DND-41 (cell line): ENCODE measurements around the gene PARM1.

Experiments used
- ATAC-seq: fragments of 200-7000 bp; cut with Tn5 transposase; 3 replicates; pipeline ENCODE4 v1.9.1; 2021; ENCODE audit warnings: low read depth; ENCODE audit not compliant: insufficient read depth
- DNase-seq: peaks from one replicate; pipeline ENCODE4 v3.0.0-alpha.2; 2020
- H2AFZ ChIP-seq: 2 replicates; pipeline ENCODE4 v1.6.0; 2012; ENCODE audit warnings: low read depth, low read length
- H3K27ac ChIP-seq: 2 replicates; pipeline ENCODE4 v1.5.1; 2012; ENCODE audit warnings: low read length, inconsistent platforms
- H3K27me3 ChIP-seq: fragments of 200-600 bp; sonication (generic); 2 replicates; pipeline ENCODE4 v1.6.0; 2012; ENCODE audit warnings: low read length, mild to moderate bottlenecking, inconsistent platforms; ENCODE audit not compliant: insufficient read depth, poor library complexity
- H3K36me3 ChIP-seq: 2 replicates; pipeline ENCODE4 v1.5.1; 2012; ENCODE audit warnings: low read length, inconsistent platforms; ENCODE audit not compliant: insufficient read depth
- H3K4me1 ChIP-seq: 2 replicates; pipeline ENCODE4 v1.5.1; 2012; ENCODE audit warnings: mild to moderate bottlenecking, low read length; ENCODE audit not compliant: insufficient read depth
- H3K4me2 ChIP-seq: 2 replicates; pipeline ENCODE4 v1.6.0; 2012; ENCODE audit warnings: mild to moderate bottlenecking, moderate library complexity, low read length, inconsistent platforms; ENCODE audit not compliant: insufficient read depth
- H3K4me3 ChIP-seq, 2 experiments: fragments of 200-600 bp in 1 of 2; shearing (Covaris generic) in 1 of 2; 2 replicates each; pipeline ENCODE4 v1.5.1; 2012 to 2016; ENCODE audit warnings: inconsistent platforms in 2 of 2, low read length in 2 of 2, mild to moderate bottlenecking in 2 of 2, low read depth in 1 of 2, moderate library complexity in 1 of 2
- H3K79me2 ChIP-seq: 2 replicates; pipeline ENCODE4 v1.6.0; 2012; ENCODE audit warnings: low read length, inconsistent platforms; ENCODE audit not compliant: insufficient read depth
- H3K9ac ChIP-seq: 2 replicates; pipeline ENCODE4 v1.6.0; 2012; ENCODE audit warnings: low read depth, mild to moderate bottlenecking, inconsistent platforms, low read length, moderate library complexity
- H3K9me3 ChIP-seq: 2 replicates; pipeline ENCODE4 v1.5.1; 2012; ENCODE audit warnings: low read length, moderate library complexity, mild to moderate bottlenecking, inconsistent platforms; ENCODE audit not compliant: insufficient read depth, severe bottlenecking
- H4K20me1 ChIP-seq: 2 replicates; pipeline ENCODE4 v1.6.0; 2012; ENCODE audit warnings: low read length; ENCODE audit not compliant: insufficient read depth
- CTCF ChIP-seq: IDR thresholded peaks from 2 replicates; pipeline ENCODE4 v1.5.1; 2012; ENCODE audit warnings: borderline replicate concordance, low read length, moderate library complexity, mild to moderate bottlenecking; ENCODE audit not compliant: poor library complexity, severe bottlenecking; ENCODE audit errors: extremely low read depth
- EZH2 ChIP-seq: IDR thresholded peaks from 3 replicates; pipeline ENCODE4 v1.6.1; 2012; ENCODE audit warnings: borderline replicate concordance, low read depth, mild to moderate bottlenecking, moderate library complexity, low read length, inconsistent platforms; ENCODE audit not compliant: severe bottlenecking

The PARM1 gene

GRCh38 chr4:75036046-75036830, 103.3 kb downstream of the PARM1 start:
- H2AFZ ChIP-seq: peak overlapping the region; percentile 5; the same call in 1 of the 2 replicates
- H3K4me2 ChIP-seq: no peak overlapping the region
- no peak for TF ChIP-seq CTCF
- TF ChIP-seq EZH2: no peak
- H3K27me3 ChIP-seq: no peaks in the 10 kb centered on the region
- no peak for ATAC-seq
- H3K4me3 ChIP-seq: no peak overlapping the region
- no peak for DNase-seq
- H3K9me3 ChIP-seq: no peaks in the 10 kb centered on the region
- no peaks in the 10 kb centered on the region for H4K20me1 ChIP-seq
- H3K36me3 ChIP-seq: no peaks in the 10 kb centered on the region
- no peaks in the 10 kb centered on the region for H3K4me1 ChIP-seq
- no peaks in the 10 kb centered on the region for H3K79me2 ChIP-seq
- H3K9ac ChIP-seq: no peak overlapping the region
- no peak overlapping the region for H3K27ac ChIP-seq

- Histone ChIP-seq H3K27ac (no peak overlapping the region), H2AFZ (no peak overlapping the region), H3K9me3 (no peaks in the 10 kb centered on the region), H3K4me1 (no peaks in the 10 kb centered on the region), H3K9ac (no peak overlapping the region), H3K4me2 (no peak overlapping the region), H3K4me3 (no peak overlapping the region), H3K27me3 (no peaks in the 10 kb centered on the region), H3K79me2 (no peaks in the 10 kb centered on the region), H3K36me3 (no peaks in the 10 kb centered on the region), H4K20me1 (no peaks in the 10 kb centered on the region)
- no peak for ATAC-seq
- DNase-seq: no peak
- TF ChIP-seq EZH2: no peak
- no peak for TF ChIP-seq CTCF
Measured at GRCh38 chr4:75037252-75037651, 104.3 kb downstream of the PARM1 start.

- Histone ChIP-seq H3K4me2 (no peak overlapping the region), H3K9ac (no peak overlapping the region), H4K20me1 (no peaks in the 10 kb centered on the region), H2AFZ (no peak overlapping the region), H3K27ac (no peak overlapping the region), H3K27me3 (no peaks in the 10 kb centered on the region), H3K4me1 (no peaks in the 10 kb centered on the region), H3K9me3 (no peaks in the 10 kb centered on the region), H3K4me3 (no peak overlapping the region), H3K79me2 (no peaks in the 10 kb centered on the region), H3K36me3 (no peaks in the 10 kb centered on the region)
- ATAC-seq (no peak), DNase-seq (no peak)
- no peak for TF ChIP-seq CTCF
- no peak for TF ChIP-seq EZH2
Measured at GRCh38 chr4:75038376-75038775, 105.5 kb downstream of the PARM1 start.
